ENCODE data around the gene ACP6. TPM values are rescaled to one million over a fixed set of nuclear protein-coding genes. Genes with fewer than 3 reads are reported as not detected.

Gene ACP6
- total and polyA plus RNA-seq, 2 donors (not counting 3 experiments of a cell fraction or from before 2014, with no cell fraction given), result 7.1 to 9.4 TPM

DNA sequence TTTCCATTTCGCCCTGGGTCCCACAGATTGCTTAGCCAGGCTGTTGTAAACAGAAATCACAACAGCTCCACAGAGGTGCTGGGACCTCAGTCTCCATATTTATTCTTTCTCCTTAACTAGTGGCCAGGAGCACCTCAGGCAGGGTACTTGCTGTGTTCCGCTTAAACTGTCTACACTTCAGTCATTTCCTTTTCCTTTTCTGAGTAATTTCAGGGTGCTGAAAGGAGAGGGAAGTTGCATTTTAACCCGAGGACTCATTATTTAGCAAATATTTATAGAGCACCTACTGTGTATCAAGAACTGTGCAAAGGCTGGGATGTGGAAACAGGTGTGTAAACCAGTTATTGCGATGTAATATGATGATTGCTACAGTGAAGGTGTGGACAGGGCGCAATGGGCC, 41.9 kb downstream of the ACP6 start:
- ChIA-PET POLR2A (interaction anchor here (0.6 kb wide), 1 partner anchor 356 kb away, joined by 6 read pairs; no protein-coding TSS in a partner anchor), CTCF (interaction anchor here (0.8 to 3.6 kb wide), 8 partner anchors 9 to 355 kb away, joined by 3 to 44 read pairs (median 16); no protein-coding TSS in a partner anchor)
- Histone ChIP-seq H3K4me1 (ENCODE audit: control insufficient read depth, extremely low read depth, insufficient read depth, low read length) (peaks cover 6% of the 10 kb centered on the region), H3K4me3 (replicated peaks in 1 of 3; ENCODE audit: insufficient read depth in 1 of 3, low read depth in 1 of 3, low read length in 3 of 3) (no peak overlapping the region), H3K9ac (replicated peaks; ENCODE audit: extremely low read depth, insufficient read depth, low read length) (no peak overlapping the region), H3K27me3 (ENCODE audit: control insufficient read depth in 2 of 2, insufficient read depth in 2 of 2, low read length in 2 of 2) (no peaks in the 10 kb centered on the region), H3K9me3 (replicated peaks; ENCODE audit: control insufficient read depth, insufficient read depth, low read length) (no peaks in the 10 kb centered on the region), H3K36me3 (ENCODE audit: control insufficient read depth in 2 of 2, extremely low read depth in 1 of 2, insufficient read depth in 2 of 2, low read length in 2 of 2) (peaks cover 0 to 2% of the 10 kb centered on the region in 2 experiments), H3K9me1 (replicated peaks; ENCODE audit: control insufficient read depth, extremely low read depth, insufficient read depth, low read length) (no peaks in the 10 kb centered on the region), H2AFZ (ENCODE audit: low read depth, low read length) (no peak overlapping the region), H3K79me2 (ENCODE audit: control insufficient read depth, insufficient read depth, low read length) (no peaks in the 10 kb centered on the region), H4K20me1 (replicated peaks; ENCODE audit: control insufficient read depth, extremely low read depth, insufficient read depth, low read length) (no peaks in the 10 kb centered on the region), H3K4me2 (ENCODE audit: insufficient read depth, low read length) (no peak overlapping the region), H3K27ac (ENCODE audit: insufficient read depth, low read depth, low read length) (no peak overlapping the region)
- intact Hi-C loops (cut with micrococcal nuclease) (loop anchor here (1.0 kb wide), 1 partner anchor 12 kb away; no protein-coding TSS in a partner anchor), dilution Hi-C loops (cut with MboI; ENCODE audit: extremely low pct_ligation_motif_present, low sequenced_read_pairs) (no loop called here)
- FAIRE-seq (no peak), DNase-seq (ENCODE audit: low read depth, low spot score) (no peak)
- TF ChIP-seq JUN (IDR thresholded peaks at IDR 0.05; ENCODE audit: borderline replicate concordance, insufficient read depth, insufficient read length, low read depth) (no peak), GATA2 (IDR thresholded peaks at IDR 0.05; ENCODE audit: insufficient read depth, insufficient read length, low read depth, low read length) (no peak), MYC (IDR thresholded peaks at IDR 0.05; ENCODE audit: low read depth, low read length) (no peak)
- no TSS peak for BruUV-seq (replicated peaks)

DNA sequence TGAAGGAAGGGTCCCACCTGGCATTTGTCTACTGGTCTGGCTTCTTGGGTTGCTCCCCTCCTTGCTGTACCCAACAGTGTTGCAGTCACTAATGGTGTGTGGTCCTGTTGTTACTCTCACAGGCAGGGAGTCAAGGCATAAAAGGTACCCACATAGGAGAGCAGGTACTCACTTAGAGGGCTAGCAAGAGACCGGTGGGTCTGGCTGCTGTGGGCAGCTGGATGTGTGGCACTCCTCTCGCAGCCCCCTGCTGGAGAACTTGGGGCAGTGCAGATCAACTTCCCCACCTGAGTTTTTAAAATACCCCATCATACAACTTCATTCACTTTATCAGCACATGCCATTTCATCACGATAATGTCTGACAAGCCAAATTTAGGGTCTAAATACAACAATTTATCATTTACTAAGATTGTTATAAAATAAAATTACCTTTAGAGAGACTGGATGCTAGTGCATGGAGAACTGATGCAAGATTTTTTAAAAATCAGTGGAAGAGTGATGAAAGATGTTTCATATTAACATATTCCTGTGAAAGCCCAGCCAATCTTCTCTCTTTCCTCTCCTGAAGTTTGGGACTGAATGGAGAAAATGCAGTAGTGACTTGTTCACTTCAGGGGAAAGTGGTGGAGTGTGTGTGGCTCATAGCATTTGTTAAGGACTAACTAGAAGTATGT, 42.8 kb downstream of the ACP6 start:
- H3K9ac ChIP-seq (replicated peaks; ENCODE audit: extremely low read depth, insufficient read depth, low read length), result no peak overlapping the region
- dilution Hi-C loops (cut with MboI; ENCODE audit: extremely low pct_ligation_motif_present, low sequenced_read_pairs) (no loop called here), intact Hi-C loops (cut with micrococcal nuclease) (loop anchor here (1.0 kb wide), 4 partner anchors 13 to 354 kb away; no protein-coding TSS in a partner anchor)
- no peak overlapping the region for H2AFZ ChIP-seq (ENCODE audit: low read depth, low read length)
- CTCF ChIA-PET, result interaction anchor here (0.6 to 3.6 kb wide), 28 partner anchors 8 to 354 kb away, joined by 3 to 44 read pairs (median 3); partner anchors contain the start of genes ACP6 and BCL9
- H3K4me1 ChIP-seq (ENCODE audit: control insufficient read depth, extremely low read depth, insufficient read depth, low read length), result peaks cover 6% of the 10 kb centered on the region
- H3K27me3 ChIP-seq (ENCODE audit: control insufficient read depth in 2 of 2, insufficient read depth in 2 of 2, low read length in 2 of 2), result no peaks in the 10 kb centered on the region
- POLR2A ChIA-PET, result no interaction called here
- BruUV-seq (replicated peaks), result no TSS peak
- H3K9me3 ChIP-seq (replicated peaks; ENCODE audit: control insufficient read depth, insufficient read depth, low read length), result no peaks in the 10 kb centered on the region
- no peaks in the 10 kb centered on the region for H3K79me2 ChIP-seq (ENCODE audit: control insufficient read depth, insufficient read depth, low read length)
- no peaks in the 10 kb centered on the region for H4K20me1 ChIP-seq (replicated peaks; ENCODE audit: control insufficient read depth, extremely low read depth, insufficient read depth, low read length)
- H3K27ac ChIP-seq (ENCODE audit: insufficient read depth, low read depth, low read length), result no peak overlapping the region
- DNase-seq (ENCODE audit: low read depth, low spot score), result peak; percentile 48
- no peaks in the 10 kb centered on the region for H3K9me1 ChIP-seq (replicated peaks; ENCODE audit: control insufficient read depth, extremely low read depth, insufficient read depth, low read length)
- FAIRE-seq, result no peak
- TF ChIP-seq MYC (IDR thresholded peaks at IDR 0.05; ENCODE audit: low read depth, low read length) (no peak), EZH2 (IDR thresholded peaks at IDR 0.05; ENCODE audit: borderline replicate concordance, low read depth, low read length, severe bottlenecking) (no peak), GATA2 (IDR thresholded peaks at IDR 0.05; ENCODE audit: insufficient read depth, insufficient read length, low read depth, low read length) (no peak), POLR2AphosphoS5 (IDR thresholded peaks at IDR 0.05; ENCODE audit: insufficient read depth, low read depth, low read length) (no peak), JUN (IDR thresholded peaks at IDR 0.05; ENCODE audit: borderline replicate concordance, insufficient read depth, insufficient read length, low read depth) (no peak)
- TF ChIP-seq, protein P1, sequence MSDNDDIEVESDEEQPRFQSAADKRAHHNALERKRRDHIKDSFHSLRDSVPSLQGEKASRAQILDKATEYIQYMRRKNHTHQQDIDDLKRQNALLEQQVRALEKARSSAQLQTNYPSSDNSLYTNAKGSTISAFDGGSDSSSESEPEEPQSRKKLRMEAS (IDR thresholded peaks at IDR 0.05; ENCODE audit: insufficient read depth, insufficient read length), result no peak
- TF ChIP-seq, protein P2, sequence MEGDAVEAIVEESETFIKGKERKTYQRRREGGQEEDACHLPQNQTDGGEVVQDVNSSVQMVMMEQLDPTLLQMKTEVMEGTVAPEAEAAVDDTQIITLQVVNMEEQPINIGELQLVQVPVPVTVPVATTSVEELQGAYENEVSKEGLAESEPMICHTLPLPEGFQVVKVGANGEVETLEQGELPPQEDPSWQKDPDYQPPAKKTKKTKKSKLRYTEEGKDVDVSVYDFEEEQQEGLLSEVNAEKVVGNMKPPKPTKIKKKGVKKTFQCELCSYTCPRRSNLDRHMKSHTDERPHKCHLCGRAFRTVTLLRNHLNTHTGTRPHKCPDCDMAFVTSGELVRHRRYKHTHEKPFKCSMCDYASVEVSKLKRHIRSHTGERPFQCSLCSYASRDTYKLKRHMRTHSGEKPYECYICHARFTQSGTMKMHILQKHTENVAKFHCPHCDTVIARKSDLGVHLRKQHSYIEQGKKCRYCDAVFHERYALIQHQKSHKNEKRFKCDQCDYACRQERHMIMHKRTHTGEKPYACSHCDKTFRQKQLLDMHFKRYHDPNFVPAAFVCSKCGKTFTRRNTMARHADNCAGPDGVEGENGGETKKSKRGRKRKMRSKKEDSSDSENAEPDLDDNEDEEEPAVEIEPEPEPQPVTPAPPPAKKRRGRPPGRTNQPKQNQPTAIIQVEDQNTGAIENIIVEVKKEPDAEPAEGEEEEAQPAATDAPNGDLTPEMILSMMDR (IDR thresholded peaks at IDR 0.05; ENCODE audit: extremely low read depth in 1 of 2, insufficient read depth in 1 of 2, low read depth in 1 of 2, low read length in 2 of 2), result peak; percentile 86 to 92
- H3K36me3 ChIP-seq (ENCODE audit: control insufficient read depth in 2 of 2, extremely low read depth in 1 of 2, insufficient read depth in 2 of 2, low read length in 2 of 2), result peaks cover 0 to 2% of the 10 kb centered on the region in 2 experiments
- no peak overlapping the region for H3K4me3 ChIP-seq (replicated peaks in 1 of 3; ENCODE audit: insufficient read depth in 1 of 3, low read depth in 1 of 3, low read length in 3 of 3)
- H3K4me2 ChIP-seq (ENCODE audit: insufficient read depth, low read length), result no peak overlapping the region
